K562 (cell line): ENCODE data around the gene POLR3K. TPM values are rescaled to one million over a fixed set of nuclear protein-coding genes. Genes with fewer than 3 reads are reported as not detected.

Experiments
- ATAC-seq: fragments of 200-7000 bp; cut with Tn5 transposase; 3 replicates; pipeline ENCODE4 v1.9.1; 2020; ENCODE audit warnings: moderate library complexity
- BruUV-seq: library from RNA; stranded (reverse); fragments of 400-500 nt; replicated peaks from 2 replicates; lab custom pipeline; 2021; lab: Mats Ljungman, UMichigan
- CTCF ChIA-PET: fragments of 300-600 bp; formaldehyde crosslinking; extraction: SDS; loops from one replicate; lab custom pipeline; 2021; ENCODE audit warnings: low intra/inter-chr PET ratio; lab: Yijun Ruan, JAX
- POLR2A ChIA-PET: fragments of 300-600, 350-650 bp; sonication (Branson Sonifier 250); formaldehyde crosslinking; extraction: SDS; loops from one replicate; lab custom pipeline; 2021; ENCODE audit warnings: antibody characterized with exemption, inconsistent platforms; lab: Yijun Ruan, JAX
- DNase-seq, 4 experiments: peaks; one replicate each; pipeline versions ENCODE4 v3.0.0 to v3.0.0-alpha.2; 2011 to 2018; ENCODE audit warnings: low spot score in 3 of 4, mixed read lengths in 3 of 4; ENCODE audit errors: extremely low read depth in 1 of 4
- FAIRE-seq: peaks from 2 replicates; lab custom pipeline; 2011; peaks lifted over from hg19 to GRCh38; lab: Jason Lieb, UNC
- H2AFZ ChIP-seq: 2 replicates; pipeline ENCODE4 v1.6.0; 2011; ENCODE audit warnings: low read depth, low read length, control low read depth, inconsistent platforms
- H3K27ac ChIP-seq: fragments of 200-600 bp; 3 replicates; pipeline ENCODE4 v1.8.0; 2011; ENCODE audit warnings: low read depth, mild to moderate bottlenecking, control low read depth, inconsistent platforms, low read length, moderate library complexity, mixed read lengths; ENCODE audit errors: extremely low read depth
- H3K27me3 ChIP-seq, 2 experiments: fragments of 300-600 bp in 1 of 2; 2 replicates in 1 of 2; 3 replicates in 1 of 2; pipeline versions ENCODE4 v1.6.0 to v1.8.0; 2011; ENCODE audit warnings: inconsistent platforms in 2 of 2, low read length in 2 of 2, mild to moderate bottlenecking in 1 of 2, mixed read lengths in 1 of 2, moderate library complexity in 1 of 2; ENCODE audit not compliant: control insufficient read depth in 2 of 2, insufficient read depth in 2 of 2
- H3K36me3 ChIP-seq: fragments of 300-600 bp; 3 replicates; pipeline ENCODE4 v1.8.0; 2011; ENCODE audit warnings: mild to moderate bottlenecking, low read length, inconsistent platforms; ENCODE audit not compliant: control insufficient read depth, insufficient read depth
- H3K4me1 ChIP-seq, 2 experiments: fragments of 200-600 bp in 1 of 2; replicated peaks in 1 of 2; 2 replicates in 1 of 2; 3 replicates in 1 of 2; pipeline versions ENCODE4 v1.5.1 to v1.8.0; 2011; ENCODE audit warnings: inconsistent platforms in 2 of 2, low read length in 2 of 2, mild to moderate bottlenecking in 1 of 2, mixed read lengths in 1 of 2, moderate library complexity in 1 of 2; ENCODE audit not compliant: control insufficient read depth in 2 of 2, insufficient read depth in 2 of 2
- H3K4me2 ChIP-seq: 2 replicates; pipeline ENCODE4 v1.6.1; 2011; ENCODE audit warnings: low read length, control low read depth, inconsistent platforms, mixed read lengths; ENCODE audit not compliant: insufficient read depth
- H3K4me3 ChIP-seq: fragments of 200-600 bp; sonication (generic), shearing (Covaris generic); 2 replicates; pipeline ENCODE4 v1.5.1; 2016; ENCODE audit warnings: control low read depth, inconsistent platforms
- H3K79me2 ChIP-seq: fragments of 200-600 bp; 3 replicates; pipeline ENCODE4 v1.8.0; 2011; ENCODE audit warnings: low read length, inconsistent platforms; ENCODE audit not compliant: control insufficient read depth, insufficient read depth
- H3K9ac ChIP-seq, 2 experiments: 2 replicates each; pipeline versions ENCODE4 v1.6.0 to v1.6.1; 2011; ENCODE audit warnings: low read depth in 2 of 2, low read length in 2 of 2, control low read depth in 1 of 2, inconsistent platforms in 1 of 2, mild to moderate bottlenecking in 1 of 2, mixed read lengths in 1 of 2; ENCODE audit not compliant: insufficient read depth in 1 of 2
- H3K9me1 ChIP-seq: one replicate; pipeline ENCODE4 v1.6.0; 2011; ENCODE audit warnings: inconsistent platforms, mild to moderate bottlenecking, low read length, moderate library complexity; ENCODE audit not compliant: control insufficient read depth, insufficient read depth
- H3K9me3 ChIP-seq: replicated peaks from 2 replicates; pipeline ENCODE4 v1.5.1; 2011; ENCODE audit warnings: low read depth, low read length, inconsistent platforms; ENCODE audit not compliant: control insufficient read depth, insufficient read depth
- H4K20me1 ChIP-seq: replicated peaks from 2 replicates; pipeline ENCODE4 v1.6.1; 2011; ENCODE audit warnings: low read length, inconsistent platforms, mixed read lengths; ENCODE audit not compliant: control insufficient read depth, insufficient read depth
- PCBP1 ChIP-seq: fragments of 200-400 bp; formaldehyde crosslinking; IDR thresholded peaks from 2 replicates; pipeline ENCODE4 v1.6.1; 2018; ENCODE audit warnings: mild to moderate bottlenecking, low read depth, low read length; ENCODE audit not compliant: poor library complexity, severe bottlenecking
- POLR2G ChIP-seq: fragments of 200-400 bp; formaldehyde crosslinking; IDR thresholded peaks from 2 replicates; pipeline ENCODE4 v1.6.1; 2017; ENCODE audit warnings: low read depth, mild to moderate bottlenecking, antibody characterized with exemption, low read length, moderate library complexity
- SIN3B ChIP-seq: fragments of 450-650 bp; IDR thresholded peaks from 2 replicates; pipeline ENCODE4 v1.6.1; 2017; ENCODE audit warnings: low read depth, mild to moderate bottlenecking, moderate library complexity
- SP1 ChIP-seq: sonication (generic); formaldehyde crosslinking; IDR thresholded peaks from 2 replicates; pipeline ENCODE4 v1.8.1; 2022; ENCODE audit warnings: mild to moderate bottlenecking, missing genetic modification reagents
- TEAD4 ChIP-seq, 2 experiments: sonication (generic) in 1 of 2; formaldehyde crosslinking in 1 of 2; IDR thresholded peaks; 2 replicates each; pipeline versions ENCODE4 v1.6.1 to v1.8.0; 2012 to 2022; ENCODE audit warnings: borderline replicate concordance in 1 of 2, inconsistent platforms in 1 of 2, low read length in 1 of 2, mild to moderate bottlenecking in 1 of 2, missing genetic modification reagents in 1 of 2
- ZBTB8A ChIP-seq: fragments of 450-650 bp; IDR thresholded peaks from 2 replicates; pipeline ENCODE4 v1.6.1; 2018; ENCODE audit warnings: mild to moderate bottlenecking, moderate library complexity; ENCODE audit not compliant: partially characterized antibody
- ZNF133 ChIP-seq: fragments of 250-450 bp; sonication (Bioruptor Pico); IDR thresholded peaks from 2 replicates; pipeline ENCODE4 v1.4.0; 2020; ENCODE audit warnings: mild to moderate bottlenecking
- WGBS: fragments of 100-300 bp; shearing (Covaris generic); methylation state at CpG from one replicate; pipeline ENCODE4 v1.1.6; 2016; ENCODE audit warnings: low coverage, mixed read lengths; ENCODE audit not compliant: insufficient coverage; ENCODE audit errors: missing lambda C conversion rate; 5-methylcytosine and 5-hydroxymethylcytosine counted together
- in situ Hi-C: fragments of 300-500 bp; cut with MboI; formaldehyde crosslinking; loops from 4 replicates; pipeline ENCODE4 v1.15.0; 2018; ENCODE audit warnings: inconsistent platforms, mixed read lengths
- intact Hi-C: fragments of 100-400 bp; cut with micrococcal nuclease; formaldehyde crosslinking; loops from 2 replicates; pipeline ENCODE4 v1.14.2; 2022
- polyA plus RNA-seq, 8 experiments: library from polyadenylated mRNA; depleted of rRNA in 4 of 8; stranded (reverse) in 5 of 8; unstranded in 3 of 8; fragments of >200 nt; fragmentation: Nextera tagmentation in 2 of 8; fragmentation: Illumina TruSeq in 1 of 8; extraction: Ambion mirVana in 2 of 8; extraction: Trizol in 1 of 8; gene quantifications; 2 replicates each; pipeline versions ENCODE4 v1.2.1 to v1.2.3, GENCODE V29; 2011 to 2014; ENCODE audit warnings: inconsistent platforms in 1 of 8, missing spikeins in 1 of 8
- total RNA-seq, 7 experiments: library from RNA; depleted of rRNA in 6 of 7; stranded (reverse); fragments of >200 nt in 6 of 7; fragmentation: Illumina TruSeq in 2 of 7; extraction: Trizol in 2 of 7; gene quantifications; 2 replicates each; pipeline versions ENCODE4 v1.2.1 to v1.2.3, GENCODE V29; 2011 to 2021; ENCODE audit warnings: low replicate concordance in 1 of 7

POLR3K gene
- total and polyA plus RNA-seq, 9 of the 15 experiments (the other 6 are each of a cell fraction or from before 2014, with no cell fraction given), result 42.1 to 315 (median 86.7) TPM

- Histone ChIP-seq H3K79me2 (no peaks in the 10 kb centered on the region), H3K27ac (no peak overlapping the region), H3K36me3 (peaks cover 31% of the 10 kb centered on the region), H2AFZ (no peak overlapping the region), H3K4me2 (no peak overlapping the region), H3K4me3 (no peak overlapping the region), H3K4me1 (peaks cover 0 to 38% of the 10 kb centered on the region in 2 experiments; a peak in 3 of 5 replicates), H3K9me1 (peaks cover 2% of the 10 kb centered on the region), H3K27me3 (no peaks in the 10 kb centered on the region), H4K20me1 (no peaks in the 10 kb centered on the region; the same call in 1 of the 2 replicates), H3K9ac (no peak overlapping the region; a peak in 1 of 4 replicates), H3K9me3 (no peaks in the 10 kb centered on the region)
- ChIA-PET POLR2A (interaction anchor here (0.6 to 2.1 kb wide), 2 partner anchors 10 to 251 kb away, joined by 3 to 18 read pairs; partner anchors contain the start of gene RHBDF1), CTCF (no interaction called here)
- intact Hi-C loops, result no loop called here
- WGBS, result 85% methylated on average over 45 of the region's 89 CpGs
- TF ChIP-seq TEAD4 (IDR thresholded peaks at IDR 0.05; ENCODE audit: low read length) (no peak), TEAD4 (CRISPR knock-in tag; IDR thresholded peaks at IDR 0.05; ENCODE audit: borderline replicate concordance) (no peak), ZNF133 (CRISPR knock-in tag) (no peak), ZBTB8A (no peak), SP1 (CRISPR knock-in tag) (no peak), SIN3B (no peak), PCBP1 (peak; percentile 8), POLR2G (0 out of 2 replicates have a peak, but pooled peaks have one; percentile 10)
- FAIRE-seq, result no peak
- BruUV-seq, result no TSS peak
- ATAC-seq, result no peak
- DNase-seq, result no peak
- in situ Hi-C loops, result no loop called here
These were observed 7.8 kb upstream of the POLR3K start for GRCh38 chr16:60929-61878.
